DND-41 (cell line): ENCODE results near the gene HSF2BP.

Experiments used
- EZH2 ChIP-seq: IDR thresholded peaks from 3 replicates; pipeline ENCODE4 v1.6.1; 2012; ENCODE audit warnings: borderline replicate concordance, low read depth, mild to moderate bottlenecking, moderate library complexity, low read length, inconsistent platforms; ENCODE audit not compliant: severe bottlenecking
- TF ChIP-seq, protein P1 (sequence below): IDR thresholded peaks from 2 replicates; pipeline ENCODE4 v1.5.1; 2012; ENCODE audit warnings: borderline replicate concordance, low read length, moderate library complexity, mild to moderate bottlenecking; ENCODE audit not compliant: poor library complexity, severe bottlenecking; ENCODE audit errors: extremely low read depth

DNA sequence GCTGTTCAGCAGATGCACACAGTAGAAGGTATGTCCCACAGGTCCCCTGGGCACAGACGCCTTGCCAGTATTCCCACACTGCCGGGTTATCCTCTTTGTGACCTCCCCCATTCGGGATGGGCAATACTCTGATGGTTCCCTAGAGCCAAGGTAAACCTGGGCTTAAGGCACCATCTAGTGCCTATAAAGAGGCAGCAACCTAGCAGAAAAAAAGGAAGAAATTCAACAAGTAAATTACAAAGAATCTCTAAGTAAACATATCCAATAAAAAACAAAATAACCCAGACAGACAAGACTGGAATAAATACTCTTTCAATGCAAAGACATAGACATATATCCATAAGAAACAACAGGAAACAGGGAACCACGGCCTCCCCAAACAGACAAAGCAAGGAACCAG, 39.4 kb downstream of the HSF2BP start:
- TF ChIP-seq EZH2, result no peak
- TF ChIP-seq, protein P1, sequence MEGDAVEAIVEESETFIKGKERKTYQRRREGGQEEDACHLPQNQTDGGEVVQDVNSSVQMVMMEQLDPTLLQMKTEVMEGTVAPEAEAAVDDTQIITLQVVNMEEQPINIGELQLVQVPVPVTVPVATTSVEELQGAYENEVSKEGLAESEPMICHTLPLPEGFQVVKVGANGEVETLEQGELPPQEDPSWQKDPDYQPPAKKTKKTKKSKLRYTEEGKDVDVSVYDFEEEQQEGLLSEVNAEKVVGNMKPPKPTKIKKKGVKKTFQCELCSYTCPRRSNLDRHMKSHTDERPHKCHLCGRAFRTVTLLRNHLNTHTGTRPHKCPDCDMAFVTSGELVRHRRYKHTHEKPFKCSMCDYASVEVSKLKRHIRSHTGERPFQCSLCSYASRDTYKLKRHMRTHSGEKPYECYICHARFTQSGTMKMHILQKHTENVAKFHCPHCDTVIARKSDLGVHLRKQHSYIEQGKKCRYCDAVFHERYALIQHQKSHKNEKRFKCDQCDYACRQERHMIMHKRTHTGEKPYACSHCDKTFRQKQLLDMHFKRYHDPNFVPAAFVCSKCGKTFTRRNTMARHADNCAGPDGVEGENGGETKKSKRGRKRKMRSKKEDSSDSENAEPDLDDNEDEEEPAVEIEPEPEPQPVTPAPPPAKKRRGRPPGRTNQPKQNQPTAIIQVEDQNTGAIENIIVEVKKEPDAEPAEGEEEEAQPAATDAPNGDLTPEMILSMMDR, result peak; percentile 24
